Measurements from ENCODE around the gene PMM1.
"Not testable (repeated sequence)": the region's sequence is repeated elsewhere in the genome, so short reads cannot be mapped to it uniquely, and the experiment has no call there.

Gene PMM1

DNA sequence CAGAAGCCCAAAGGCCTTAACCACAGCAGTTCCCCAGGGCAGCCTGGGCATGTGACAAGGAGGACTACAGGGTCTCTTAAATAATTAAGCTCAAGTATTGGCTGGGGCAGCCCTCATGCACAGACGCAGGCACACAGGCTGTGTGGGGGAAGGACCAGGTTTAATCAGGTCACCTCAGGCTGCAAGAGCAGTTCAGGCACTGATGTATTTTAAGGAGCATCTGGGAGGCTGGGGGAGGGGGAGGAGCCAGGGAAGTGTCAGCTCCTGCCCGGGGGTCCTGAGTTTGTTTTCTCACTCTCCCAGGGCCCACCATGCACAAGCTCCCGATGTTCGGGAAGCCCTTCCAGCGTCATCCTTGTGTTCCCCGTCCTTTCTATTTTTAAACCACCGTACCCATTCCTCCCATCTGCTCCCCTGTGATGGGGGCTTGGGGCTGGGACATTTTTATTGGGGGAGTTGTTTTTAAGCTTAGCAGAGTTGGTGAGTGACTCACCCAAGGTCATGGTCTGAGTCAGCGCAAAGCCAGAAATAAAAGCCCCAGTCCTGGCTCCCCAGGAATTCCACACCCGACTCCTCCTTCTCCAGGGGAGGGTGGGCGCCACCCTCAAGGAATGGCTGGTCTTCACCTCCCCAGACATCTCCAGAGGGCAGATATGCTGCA lies 26.5 kb downstream of the PMM1 start:
- no peak for DNase-seq (ENCODE audit: low read depth in 2 of 2)

DNA sequence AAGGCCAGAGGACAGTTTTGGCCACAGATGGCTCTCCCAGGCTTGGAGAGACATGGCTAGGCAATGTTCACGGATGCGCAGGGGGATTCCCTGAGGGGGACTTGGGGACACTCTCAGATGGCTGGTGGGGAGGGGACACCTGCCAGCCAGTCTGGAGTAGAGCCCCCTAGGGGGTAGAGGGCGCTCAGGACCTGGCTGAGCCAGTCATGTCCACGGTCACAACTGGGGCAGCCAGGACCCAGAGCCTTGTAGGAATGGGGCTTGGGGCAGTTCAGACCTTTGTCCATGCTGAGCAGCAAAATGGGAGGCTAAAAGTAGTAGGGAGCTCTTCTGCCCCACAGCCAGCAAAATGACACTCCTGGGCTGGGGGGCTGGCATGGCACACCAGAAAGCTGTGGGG lies 27.2 kb downstream of the PMM1 start:
- no peak for DNase-seq (ENCODE audit: low read depth in 2 of 2)

DNA sequence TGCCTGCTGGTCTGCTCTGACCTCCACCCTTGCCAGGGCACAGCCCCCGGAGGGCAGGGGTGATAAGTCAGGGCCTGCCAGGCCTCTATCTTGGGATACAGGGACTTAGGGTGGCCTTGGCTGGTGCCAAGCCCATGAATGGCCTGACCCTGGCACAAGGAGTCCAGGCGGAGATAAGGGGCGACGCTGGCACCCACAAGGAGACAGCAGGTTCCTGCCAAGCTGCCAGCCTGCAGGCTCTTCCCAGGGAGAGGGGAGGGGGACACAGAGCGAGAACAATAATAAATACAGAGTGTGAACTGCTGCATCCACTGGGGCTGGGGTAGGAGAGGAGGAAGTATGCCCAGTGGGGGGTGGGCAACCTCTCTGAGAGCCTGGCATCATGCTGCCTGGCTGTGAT lies 27.9 kb downstream of the PMM1 start:
- no peak for DNase-seq (ENCODE audit: low read depth in 2 of 2)

DNA sequence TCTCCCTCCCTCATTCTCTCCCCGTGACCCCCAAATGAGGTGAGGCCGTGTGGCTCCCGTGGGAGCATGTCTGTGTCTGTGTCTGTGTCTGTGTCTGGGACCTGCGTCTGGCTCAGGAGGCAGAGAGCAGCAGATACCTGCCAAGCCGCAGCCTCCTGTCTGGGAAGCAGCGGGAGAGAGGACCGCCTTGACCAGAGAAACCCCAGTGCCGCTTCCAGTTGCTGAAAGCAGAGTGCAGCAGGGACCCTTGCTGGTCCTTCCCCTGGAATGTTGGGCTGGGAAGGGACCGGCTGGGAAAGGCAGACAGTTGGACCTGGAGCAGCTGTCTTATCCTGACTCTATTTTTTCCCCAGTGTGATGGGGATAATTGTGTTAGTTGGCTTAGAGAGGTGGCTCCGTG lies 28.3 kb downstream of the PMM1 start:
- no peak for DNase-seq (ENCODE audit: low read depth in 2 of 2)

DNA sequence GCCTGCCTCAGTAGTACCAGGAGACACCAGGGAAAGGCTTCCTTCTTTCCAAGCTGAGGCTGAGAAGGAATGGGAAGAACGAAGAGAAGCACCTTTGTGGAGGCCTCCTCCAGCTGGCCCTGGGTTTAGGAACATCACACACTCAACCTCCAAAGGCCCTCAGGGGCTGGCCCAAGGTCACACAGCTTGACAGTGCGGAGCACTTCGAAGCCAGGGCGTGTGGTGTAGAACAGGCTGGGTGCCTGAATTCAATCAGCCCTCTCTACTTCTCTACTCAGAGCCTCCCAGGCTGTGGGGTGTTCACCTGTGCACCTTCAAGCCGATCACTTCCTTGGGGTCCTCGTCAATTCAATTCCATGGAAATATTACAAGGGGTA lies 29.6 kb downstream of the PMM1 start:
- DNase-seq (ENCODE audit: low read depth in 2 of 2): no peak

DNA sequence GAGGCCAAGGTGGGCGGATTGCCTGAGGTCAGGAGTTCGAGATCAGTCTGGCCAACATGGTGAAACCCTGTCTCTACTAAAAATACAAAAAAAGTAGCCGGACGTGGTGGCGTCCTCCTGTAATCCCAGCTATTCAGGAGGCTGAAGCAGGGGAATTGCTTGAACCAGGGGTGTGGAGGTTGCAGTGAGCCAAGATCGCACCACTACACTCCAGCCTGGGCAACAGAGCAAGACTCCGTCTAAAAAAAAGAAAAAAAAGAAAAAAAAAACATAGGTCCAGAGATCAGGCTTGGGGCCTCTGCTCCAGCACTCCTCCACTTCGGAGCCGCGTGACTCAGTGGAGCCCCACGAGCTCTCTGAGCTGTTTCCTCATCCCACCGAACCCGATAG lies 31.4 kb downstream of the PMM1 start:
- DNase-seq (ENCODE audit: low read depth in 2 of 2): not testable (repeated sequence)

DNA sequence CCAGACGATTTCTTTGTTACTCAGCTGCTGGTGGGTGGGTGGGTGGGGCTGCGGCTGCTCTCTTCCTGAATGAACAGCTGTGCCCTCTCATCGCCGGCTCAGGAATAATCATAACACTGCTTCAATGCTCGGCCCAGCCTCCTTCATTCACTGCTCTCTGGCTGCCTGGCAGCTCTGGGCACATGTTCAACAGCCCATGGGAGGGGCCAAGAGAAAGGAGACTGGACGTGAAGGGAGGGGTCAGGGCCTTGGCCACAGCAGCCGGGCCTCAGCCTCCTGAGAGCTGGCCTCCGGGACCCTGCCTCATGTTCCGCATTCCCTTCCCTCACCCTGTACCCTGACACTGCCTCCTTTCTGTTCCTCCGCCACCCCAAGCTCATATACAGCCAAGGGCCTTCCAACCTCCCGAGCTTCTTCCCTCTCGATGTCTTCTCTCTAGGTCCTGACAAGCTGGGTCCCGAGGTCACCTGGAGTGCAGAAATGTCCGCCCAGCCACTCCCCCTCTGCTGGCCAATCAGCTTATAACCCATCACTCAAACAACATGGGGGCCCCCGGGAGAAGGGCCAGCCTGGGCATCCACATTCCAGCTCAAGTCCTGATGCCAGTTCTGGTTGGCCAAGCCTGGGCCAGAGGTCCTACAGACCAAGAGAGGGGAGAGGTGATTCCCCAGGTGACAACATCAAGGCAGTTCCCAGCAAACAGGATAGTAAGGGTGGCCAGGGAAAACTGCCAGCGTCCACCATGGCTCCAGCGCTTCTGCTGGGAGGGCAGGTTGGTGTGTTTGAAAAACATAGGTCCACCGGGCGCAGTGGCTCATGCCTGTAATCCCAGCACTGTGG lies 32.0 kb downstream of the PMM1 start:
- no peak for DNase-seq (ENCODE audit: low read depth in 2 of 2)

DNA sequence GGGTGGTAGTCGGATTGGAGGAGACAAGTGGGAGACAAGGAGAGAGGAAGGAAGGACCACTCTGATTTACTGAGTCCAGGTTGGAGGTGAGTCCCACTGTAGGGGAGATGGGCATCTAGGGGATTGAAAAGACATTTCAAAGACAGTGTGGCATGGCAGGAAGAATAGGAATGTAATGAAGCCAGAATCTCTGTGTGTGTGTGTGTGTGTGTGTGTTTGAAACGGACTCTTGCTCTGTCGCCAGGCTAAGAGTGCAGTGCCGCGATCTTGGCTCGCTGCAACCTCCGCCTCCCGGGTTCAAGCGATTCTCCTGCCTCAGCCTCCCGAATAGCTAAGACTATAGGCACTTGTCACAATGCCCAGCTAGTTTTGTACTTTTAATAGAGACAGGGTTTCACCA lies 33.1 kb downstream of the PMM1 start:
- DNase-seq (ENCODE audit: low read depth in 2 of 2): no peak

DNA sequence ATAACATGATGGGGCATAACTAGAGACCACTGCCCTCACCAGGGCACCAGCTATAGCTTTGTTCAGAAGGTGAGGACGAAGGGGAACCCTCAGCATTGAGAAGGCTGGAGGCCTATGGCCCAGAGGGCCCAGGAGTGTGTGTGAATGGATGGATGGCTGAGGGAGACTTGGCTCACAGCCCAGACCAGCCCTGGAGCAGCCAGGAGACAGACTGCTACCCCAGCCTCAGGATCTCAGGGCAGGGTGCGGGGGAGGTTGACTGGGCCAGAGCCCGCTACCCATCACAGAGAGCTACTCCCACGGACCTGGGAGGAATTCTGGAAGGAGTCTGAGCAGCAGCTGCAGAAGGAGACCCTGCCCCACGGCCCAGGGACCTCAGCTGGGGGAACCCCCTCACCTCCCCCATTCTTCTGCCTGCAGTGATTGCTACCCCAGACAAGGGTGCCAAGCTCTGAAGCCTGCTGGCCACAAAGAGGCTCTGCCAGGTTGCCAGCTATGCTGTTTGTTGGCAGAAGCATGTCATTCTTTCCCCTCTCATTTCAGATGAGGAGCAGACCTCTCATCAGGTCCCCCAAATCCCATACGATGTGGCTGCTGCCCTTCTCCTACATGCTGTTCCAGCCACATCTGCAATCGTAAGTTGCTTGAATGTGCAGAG lies 34.2 kb downstream of the PMM1 start:
- no peak for DNase-seq (ENCODE audit: low read depth in 2 of 2)

DNA sequence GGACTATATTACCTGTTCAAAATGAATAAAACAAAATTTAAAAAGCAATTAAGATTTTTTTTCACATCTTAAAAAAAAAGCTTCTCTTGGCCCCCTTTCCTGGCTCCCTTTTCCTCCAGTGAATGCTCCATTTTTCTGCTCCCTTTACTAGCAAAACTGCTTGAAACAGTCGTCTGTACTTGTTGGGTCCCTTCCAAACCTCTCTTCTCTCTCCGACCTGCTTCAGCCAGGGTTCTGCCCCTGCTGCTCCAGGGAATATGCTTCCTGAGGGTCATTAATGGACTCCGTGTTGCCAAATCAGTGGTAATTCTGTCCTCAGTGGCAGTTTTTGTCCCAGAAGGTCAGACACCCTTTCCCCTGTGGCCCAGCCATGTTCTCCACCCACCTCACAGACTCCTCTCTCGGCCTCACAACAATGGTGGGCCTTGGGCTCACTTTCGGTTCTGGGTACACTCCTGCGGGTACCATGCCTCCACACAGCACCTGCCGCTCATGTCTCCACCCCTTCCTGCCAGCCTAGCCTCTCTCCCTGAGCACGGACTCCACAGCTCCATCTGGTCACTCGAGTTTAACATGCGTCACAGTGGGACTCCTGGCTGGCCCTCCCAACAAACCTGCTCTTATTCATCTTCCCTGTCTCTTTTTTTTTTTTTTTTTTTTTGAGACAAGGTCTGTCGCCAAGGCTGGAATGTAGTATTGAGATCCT lies 37.6 kb downstream of the PMM1 start:
- DNase-seq (ENCODE audit: low read depth in 2 of 2): no peak

DNA sequence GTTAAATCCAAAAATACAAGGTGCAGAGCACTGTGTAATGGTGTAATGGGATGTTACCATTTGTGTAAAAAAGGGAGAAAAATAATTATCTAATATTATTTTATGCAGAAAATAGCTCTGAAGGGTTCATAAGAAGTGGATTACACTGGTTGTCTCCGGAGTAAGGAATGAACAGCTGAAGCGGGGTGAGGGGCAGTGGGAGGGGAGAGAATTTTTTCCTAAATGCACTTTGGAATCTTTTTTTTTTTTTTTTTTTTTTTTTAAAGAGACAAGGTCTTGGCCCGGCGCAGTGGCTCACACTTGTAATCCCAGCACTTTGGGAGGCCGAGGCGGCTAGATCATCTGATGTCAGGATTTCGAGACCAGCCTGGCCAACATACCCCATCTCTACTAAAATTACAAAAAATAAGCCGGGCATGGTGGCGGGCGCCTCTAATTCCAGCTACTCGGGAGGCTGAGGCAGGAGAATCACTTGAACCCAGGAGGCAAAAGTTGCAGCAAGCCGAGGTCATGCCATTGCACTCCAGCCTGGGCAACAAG lies 38.6 kb downstream of the PMM1 start:
- no peak for DNase-seq (ENCODE audit: low read depth in 2 of 2)

DNA sequence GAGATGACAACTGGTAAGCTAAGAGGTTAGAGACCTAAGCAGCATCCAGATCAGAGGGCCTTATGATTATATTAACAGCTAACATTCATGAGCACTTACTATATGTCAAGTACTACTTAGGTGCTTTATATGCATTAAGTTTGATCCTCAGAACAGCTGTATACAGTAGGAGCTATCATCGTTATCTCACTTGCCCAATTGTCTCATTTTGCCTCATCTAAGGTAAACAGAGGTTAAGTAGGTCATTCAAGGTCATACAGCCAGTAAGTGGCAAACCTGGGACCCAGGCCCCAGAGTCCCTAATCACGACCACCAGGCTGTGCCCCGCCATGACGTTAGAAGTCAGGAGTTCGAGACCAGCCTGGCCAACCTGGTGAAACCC lies 40.8 kb downstream of the PMM1 start:
- no peak for DNase-seq (ENCODE audit: low read depth in 2 of 2)

DNA sequence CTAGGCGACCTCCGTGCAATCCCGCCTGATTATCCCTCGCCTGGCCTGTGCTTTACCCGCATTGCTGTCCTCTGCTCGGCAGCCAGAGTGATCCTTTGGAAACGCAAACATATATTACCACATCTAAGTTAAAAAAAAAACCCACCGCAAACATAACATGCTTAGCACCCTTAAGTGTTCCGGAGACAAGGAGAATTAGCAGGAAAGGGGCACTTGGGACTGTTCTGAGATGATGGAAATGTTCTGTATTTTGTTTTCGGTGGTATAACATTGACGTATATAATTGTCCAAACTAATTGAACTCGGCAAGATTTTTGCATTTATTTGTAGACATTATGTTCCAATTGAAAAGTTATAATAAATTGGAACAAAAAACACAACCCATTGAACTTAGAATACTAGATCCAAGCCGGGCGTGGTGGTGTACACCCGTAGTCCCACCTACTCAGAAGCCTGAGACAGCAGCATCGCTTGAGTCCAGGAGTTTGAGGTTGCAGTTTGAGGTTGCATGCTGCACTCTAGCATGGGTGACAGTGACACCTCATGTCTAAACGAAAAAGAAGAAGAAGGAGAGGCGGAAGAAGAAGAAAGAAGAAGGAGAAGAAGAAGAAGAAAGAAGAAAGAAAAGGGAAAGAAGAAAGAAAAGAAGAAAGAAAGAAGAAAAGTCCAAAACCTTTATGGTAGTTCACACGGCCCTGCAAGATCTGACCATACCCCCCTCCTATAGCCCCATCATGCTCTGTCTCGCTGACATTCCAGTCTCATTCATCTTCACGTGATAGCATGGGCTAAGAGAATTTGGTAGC lies 44.8 kb downstream of the PMM1 start:
- DNase-seq (ENCODE audit: low read depth in 2 of 2): no peak

DNA sequence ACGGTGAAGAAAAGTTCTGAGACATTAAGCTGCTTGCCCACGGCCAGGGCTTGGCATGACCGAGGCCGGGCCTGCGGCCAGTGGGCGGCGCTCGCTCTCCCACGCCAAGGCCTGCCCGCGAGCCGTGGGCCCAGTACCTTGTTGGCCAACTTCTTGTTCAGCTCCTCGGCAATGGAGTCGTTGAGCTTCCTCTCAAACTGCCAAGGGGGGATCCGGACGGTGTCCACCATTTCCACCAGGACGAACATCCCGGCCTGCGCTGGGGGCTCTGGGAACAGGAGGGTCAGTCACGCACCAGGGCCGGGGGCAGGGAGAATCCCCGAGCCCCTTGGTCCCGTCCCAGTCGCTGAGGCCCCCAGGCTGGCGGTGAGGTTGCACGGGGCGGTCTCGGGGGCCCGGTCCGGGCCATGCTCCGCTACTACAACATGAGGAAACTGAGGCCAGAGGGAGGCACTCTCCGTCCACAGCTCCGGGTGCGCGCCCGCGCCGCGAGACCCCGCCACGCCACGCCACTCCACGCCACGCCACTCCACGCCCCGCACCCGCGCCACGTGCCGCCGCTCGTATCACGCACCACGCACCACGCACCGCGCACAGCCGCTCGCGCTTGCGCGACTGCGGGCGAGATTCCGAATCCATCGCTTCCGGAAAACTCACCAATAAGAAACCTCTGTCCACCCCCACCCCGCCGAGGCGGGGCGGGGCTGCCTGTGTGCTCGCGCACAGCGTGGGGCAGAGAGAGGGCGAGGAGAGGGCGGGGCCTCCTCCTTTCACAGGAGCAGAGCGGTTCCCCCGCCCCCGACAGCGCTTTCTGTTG lies 45.6 kb downstream of the PMM1 start, which contains the start of gene POLR3H:
Gene POLR3H (minus strand): TSS at position 617 of the 817 bp plus-strand sequence. CDS start 369 bp downstream, at position 248.
- peak; percentile 94 to 97 for DNase-seq (ENCODE audit: low read depth in 2 of 2)

DNA sequence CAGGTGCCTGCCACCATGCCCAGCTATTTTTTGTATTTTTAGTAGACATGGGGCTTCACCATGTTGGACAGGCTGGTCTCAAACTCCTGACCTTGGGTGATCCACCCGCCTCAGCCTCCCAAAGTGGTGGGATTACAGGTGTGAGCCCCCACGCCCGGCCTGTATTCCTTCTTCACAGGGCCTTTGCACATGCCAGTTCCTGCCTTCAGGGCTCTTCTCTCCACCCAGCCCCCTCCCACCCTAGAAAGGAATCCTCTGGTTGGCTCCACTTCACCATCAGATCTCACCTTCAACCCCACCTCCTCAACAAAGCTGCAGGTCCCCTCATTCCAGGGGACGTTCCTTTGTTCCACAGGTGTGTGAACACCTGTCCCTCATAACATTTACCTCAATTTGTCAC lies 47.4 kb downstream of the PMM1 start:
- no peak for DNase-seq (ENCODE audit: low read depth in 2 of 2)

DNA sequence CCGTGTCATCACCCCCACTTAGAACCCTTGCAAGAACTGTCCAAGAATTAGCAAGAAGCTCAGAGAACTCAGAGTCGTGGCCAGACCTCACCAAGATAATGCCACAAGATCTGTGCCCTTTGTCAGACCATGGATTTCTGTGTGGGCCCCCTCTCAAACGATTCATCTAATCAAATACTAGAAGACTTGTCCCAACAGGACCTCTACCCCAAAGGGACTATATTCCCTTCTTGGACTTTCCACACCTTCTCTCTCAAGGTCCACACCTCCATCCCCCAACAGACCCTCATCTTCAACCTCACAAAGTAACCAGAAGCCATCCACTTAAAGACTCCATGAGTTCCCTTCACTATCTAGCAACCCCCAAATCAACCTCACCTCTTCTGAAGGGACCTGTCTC lies 48.2 kb downstream of the PMM1 start:
- DNase-seq (ENCODE audit: low read depth in 2 of 2): no peak

DNA sequence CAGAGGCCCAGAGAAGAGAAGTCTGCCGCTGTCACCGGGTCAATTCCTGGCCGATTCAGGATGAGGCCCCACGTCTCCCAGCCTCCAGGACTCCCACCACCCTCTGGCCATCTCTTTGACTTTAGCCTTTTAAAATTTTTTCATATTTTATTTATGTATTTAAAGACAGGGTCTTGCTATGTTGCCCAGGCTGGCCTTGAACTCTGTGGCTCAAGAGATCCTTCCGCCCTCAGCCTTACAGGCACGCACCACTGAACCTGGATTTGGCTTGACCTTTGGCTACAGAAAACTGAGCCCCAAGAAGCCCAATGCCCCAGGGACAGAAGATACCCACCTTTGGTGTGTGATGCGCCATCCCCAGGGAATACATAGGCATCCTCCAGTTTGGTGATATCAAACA lies 49.3 kb downstream of the PMM1 start:
- DNase-seq (ENCODE audit: low read depth in 2 of 2): no peak

DNA sequence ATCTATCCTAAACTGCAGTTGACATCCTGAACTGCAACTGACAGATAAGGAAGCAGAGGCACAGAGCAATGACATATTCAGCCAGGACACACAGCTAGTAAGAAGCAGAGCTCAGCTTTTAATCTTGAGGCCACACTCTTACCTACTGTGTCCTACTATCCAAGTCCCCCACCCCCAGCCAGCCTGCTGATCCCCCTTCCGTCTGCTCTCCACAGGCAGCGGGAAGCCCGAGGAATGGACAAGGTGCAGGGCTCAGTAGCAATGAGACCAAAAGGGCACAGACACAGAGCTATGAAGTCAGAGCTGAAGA lies 49.7 kb downstream of the PMM1 start:
- DNase-seq (ENCODE audit: low read depth in 2 of 2): no peak

DNA sequence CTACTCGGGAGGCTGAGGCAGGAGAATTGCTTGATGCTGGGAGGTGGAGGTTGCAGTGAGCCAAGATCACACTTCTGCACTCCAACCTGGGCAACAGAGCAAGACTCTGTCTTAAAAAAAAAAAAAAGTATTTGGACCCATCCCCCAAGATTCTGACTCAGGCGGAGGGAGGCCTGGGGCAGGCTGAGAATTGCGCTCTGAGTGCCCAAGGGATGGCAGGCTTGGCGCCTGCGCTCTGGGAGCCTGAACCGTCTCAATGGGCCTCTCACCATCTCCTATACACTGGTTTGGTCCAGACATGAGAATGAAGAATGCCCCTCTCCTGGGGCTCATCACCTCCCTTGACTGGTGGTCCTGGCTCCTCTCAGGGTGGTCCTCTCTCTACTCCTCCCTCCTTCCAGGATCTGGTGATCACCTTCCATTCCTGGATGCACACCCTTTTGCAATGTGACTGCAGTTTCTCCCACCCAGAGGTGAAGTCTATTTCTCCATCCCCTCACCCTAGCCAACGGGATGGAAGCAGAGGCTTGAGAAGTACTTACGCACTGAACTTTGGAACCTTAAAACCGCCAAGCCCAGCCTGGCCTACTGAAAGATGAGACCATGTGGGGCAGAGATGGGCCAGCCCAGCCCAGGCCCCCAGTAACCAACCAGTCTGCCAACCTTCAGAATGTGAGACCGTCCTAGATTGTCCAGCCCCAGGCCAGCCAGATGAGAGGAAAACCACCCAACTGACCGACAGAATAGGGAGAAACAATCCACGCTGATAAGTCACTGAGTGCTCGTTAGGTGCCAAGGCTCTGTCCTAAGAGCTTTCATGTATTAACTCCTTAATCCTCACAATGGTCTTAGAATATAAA lies 50.3 kb downstream of the PMM1 start:
- DNase-seq (ENCODE audit: low read depth in 2 of 2): no peak

DNA sequence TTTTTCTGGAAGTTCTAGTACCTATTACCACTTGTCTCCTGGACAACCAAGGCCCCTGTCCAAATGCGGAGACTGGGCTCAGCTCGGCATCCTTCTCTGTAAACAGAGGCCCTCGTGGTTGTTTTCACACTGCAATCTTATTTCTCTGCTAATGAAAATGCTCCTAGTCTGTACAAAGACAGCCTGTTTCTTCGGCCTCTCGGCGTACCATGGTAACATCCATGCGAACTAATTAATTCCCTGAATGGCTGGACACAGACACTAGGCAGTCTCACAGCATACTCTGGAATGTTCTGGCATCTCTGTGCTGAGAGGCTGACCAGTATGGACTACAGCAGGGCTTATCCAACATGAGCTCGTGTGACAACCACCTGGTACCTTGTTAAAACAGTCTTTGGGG lies 51.1 kb downstream of the PMM1 start:
- DNase-seq (ENCODE audit: low read depth in 2 of 2): no peak
